SK-N-SH (cell line): ENCODE data around the gene PRR15L. TPM values are rescaled to one million over a fixed set of nuclear protein-coding genes. Genes with fewer than 3 reads are reported as not detected.

Experiments used
- CTCF ChIA-PET: fragments of 300-600, 350-600 bp; formaldehyde crosslinking; extraction: SDS; loops from one replicate; lab custom pipeline; 2021; lab: Yijun Ruan, JAX
- POLR2A ChIA-PET: fragments of 350-600 bp; sonication (Branson Sonifier 250); formaldehyde crosslinking; extraction: SDS; loops from one replicate; lab custom pipeline; 2020; ENCODE audit warnings: antibody characterized with exemption, inconsistent platforms; lab: Yijun Ruan, JAX
- DNase-seq: peaks from one replicate; pipeline ENCODE4 v3.0.0; 2012
- H2AFZ ChIP-seq: fragments of 200-600 bp; sonication (generic); 2 replicates; pipeline ENCODE4 v1.8.1; 2016; ENCODE audit warnings: antibody characterized with exemption, mild to moderate bottlenecking, low read depth
- H3F3A ChIP-seq: fragments of 200-600 bp; sonication (generic); replicated peaks from 2 replicates; pipeline ENCODE3; 2016; ENCODE audit warnings: antibody characterized with exemption, mild to moderate bottlenecking; ENCODE audit not compliant: insufficient read depth
- H3K27ac ChIP-seq, 2 experiments: fragments of 200-500 bp in 1 of 2; fragments of 200-600 bp in 1 of 2; sonication (Bioruptor generic) in 1 of 2; sonication (generic), shearing (Covaris generic) in 1 of 2; 2 replicates each; pipeline versions ENCODE4 v1.5.1 to v1.6.1; 2014 to 2016; ENCODE audit warnings: low read depth in 2 of 2, inconsistent platforms in 1 of 2, low read length in 1 of 2, mild to moderate bottlenecking in 1 of 2, mixed read lengths in 1 of 2
- H3K27me3 ChIP-seq: fragments of 200-600 bp; sonication (generic), shearing (Covaris generic); 2 replicates; pipeline ENCODE4 v1.6.1; 2016; ENCODE audit warnings: mixed run types; ENCODE audit not compliant: insufficient read depth
- H3K36me3 ChIP-seq, 2 experiments: fragments of 200-500 bp in 1 of 2; fragments of 200-600 bp in 1 of 2; sonication (Bioruptor generic) in 1 of 2; sonication (generic) in 1 of 2; replicated peaks in 1 of 2; 2 replicates each; pipeline versions ENCODE3 to v1.5.1; 2014 to 2016; ENCODE audit warnings: low read length in 1 of 2, mild to moderate bottlenecking in 1 of 2; ENCODE audit not compliant: insufficient read depth in 2 of 2, control insufficient read depth in 1 of 2
- H3K4me1 ChIP-seq, 2 experiments: fragments of 200-500 bp in 1 of 2; fragments of 200-600 bp in 1 of 2; sonication (Bioruptor generic) in 1 of 2; sonication (generic), shearing (Covaris generic) in 1 of 2; 2 replicates each; pipeline versions ENCODE4 v1.5.1 to v1.6.1; 2014 to 2016; ENCODE audit warnings: low read depth in 1 of 2, low read length in 1 of 2, mixed run types in 1 of 2; ENCODE audit not compliant: insufficient read depth in 2 of 2, control insufficient read depth in 1 of 2
- H3K4me2 ChIP-seq: fragments of 200-600 bp; sonication (generic), shearing (Covaris generic); 2 replicates; pipeline ENCODE4 v1.6.1; 2017; ENCODE audit warnings: mixed run types
- H3K4me3 ChIP-seq, 2 experiments: fragments of 200-500 bp in 1 of 2; fragments of 200-600 bp in 1 of 2; sonication (Bioruptor generic) in 1 of 2; sonication (generic), shearing (Covaris generic) in 1 of 2; 2 replicates each; pipeline versions ENCODE4 v1.5.1 to v1.8.1; 2014 to 2016; ENCODE audit warnings: low read depth in 2 of 2, inconsistent platforms in 1 of 2, low read length in 1 of 2, mild to moderate bottlenecking in 1 of 2, mixed read lengths in 1 of 2, moderate library complexity in 1 of 2
- H3K79me2 ChIP-seq: fragments of 200-600 bp; sonication (generic); 2 replicates; pipeline ENCODE4 v1.8.1; 2017; ENCODE audit warnings: mild to moderate bottlenecking; ENCODE audit not compliant: insufficient read depth
- H3K9ac ChIP-seq: fragments of 200-600 bp; sonication (generic); 2 replicates; pipeline ENCODE4 v1.6.1; 2017; ENCODE audit warnings: mixed run types
- H3K9me2 ChIP-seq: fragments of 200-600 bp; sonication (generic); 2 replicates; pipeline ENCODE4 v1.6.1; 2017; ENCODE audit warnings: mixed run types
- H3K9me3 ChIP-seq: fragments of 200-600 bp; sonication (generic); 2 replicates; pipeline ENCODE4 v1.6.1; 2017; ENCODE audit warnings: mixed run types, mild to moderate bottlenecking, moderate library complexity
- H4K20me1 ChIP-seq: fragments of 200-600 bp; sonication (generic); 2 replicates; pipeline ENCODE4 v1.6.1; 2017; ENCODE audit warnings: mild to moderate bottlenecking, mixed run types; ENCODE audit not compliant: insufficient read depth
- ELF1 ChIP-seq: IDR thresholded peaks from 2 replicates; pipeline ENCODE4 v1.4.0; 2012
- GABPA ChIP-seq: IDR thresholded peaks from 2 replicates; pipeline ENCODE4 v1.4.0; 2012; ENCODE audit warnings: low read depth, mild to moderate bottlenecking
- GATA2 ChIP-seq: sonication (generic); formaldehyde crosslinking; IDR thresholded peaks from 2 replicates; pipeline ENCODE4 v1.5.0; 2020; ENCODE audit warnings: mild to moderate bottlenecking, missing genetic modification reagents
- USF2 ChIP-seq: fragments of 150-350 bp; IDR thresholded peaks from 2 replicates; pipeline ENCODE4 v1.6.1; 2017; ENCODE audit warnings: antibody characterized with exemption, low read length, low read depth, borderline replicate concordance
- YY1 ChIP-seq: IDR thresholded peaks from 2 replicates; pipeline ENCODE4 v1.4.0; 2012; ENCODE audit warnings: low read depth, mild to moderate bottlenecking
- WGBS: methylation state at CpG from one replicate; pipeline ENCODE4 v1.1.6; 2017; ENCODE audit warnings: low lambda C conversion rate; 5-methylcytosine and 5-hydroxymethylcytosine counted together
- polyA plus RNA-seq, 3 experiments: library from polyadenylated mRNA; depleted of rRNA; stranded (reverse); fragments of >200 nt; gene quantifications; 2 replicates each; pipeline ENCODE4 v1.2.3, GENCODE V29; 2012
- TF ChIP-seq, protein P1 (sequence below): IDR thresholded peaks from 2 replicates; pipeline ENCODE4 v1.4.0; 2012; ENCODE audit warnings: low read depth, borderline replicate concordance

Gene PRR15L
- polyA plus RNA-seq, 1 of the 3 experiments (the other 2 are of a cell fraction) = not detected

- TF ChIP-seq, protein P1, sequence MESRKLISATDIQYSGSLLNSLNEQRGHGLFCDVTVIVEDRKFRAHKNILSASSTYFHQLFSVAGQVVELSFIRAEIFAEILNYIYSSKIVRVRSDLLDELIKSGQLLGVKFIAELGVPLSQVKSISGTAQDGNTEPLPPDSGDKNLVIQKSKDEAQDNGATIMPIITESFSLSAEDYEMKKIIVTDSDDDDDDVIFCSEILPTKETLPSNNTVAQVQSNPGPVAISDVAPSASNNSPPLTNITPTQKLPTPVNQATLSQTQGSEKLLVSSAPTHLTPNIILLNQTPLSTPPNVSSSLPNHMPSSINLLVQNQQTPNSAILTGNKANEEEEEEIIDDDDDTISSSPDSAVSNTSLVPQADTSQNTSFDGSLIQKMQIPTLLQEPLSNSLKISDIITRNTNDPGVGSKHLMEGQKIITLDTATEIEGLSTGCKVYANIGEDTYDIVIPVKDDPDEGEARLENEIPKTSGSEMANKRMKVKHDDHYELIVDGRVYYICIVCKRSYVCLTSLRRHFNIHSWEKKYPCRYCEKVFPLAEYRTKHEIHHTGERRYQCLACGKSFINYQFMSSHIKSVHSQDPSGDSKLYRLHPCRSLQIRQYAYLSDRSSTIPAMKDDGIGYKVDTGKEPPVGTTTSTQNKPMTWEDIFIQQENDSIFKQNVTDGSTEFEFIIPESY = no peak
Measured at GRCh38 chr17:47946929-47947397, 10.7 kb downstream of the PRR15L start (continued).

DNA sequence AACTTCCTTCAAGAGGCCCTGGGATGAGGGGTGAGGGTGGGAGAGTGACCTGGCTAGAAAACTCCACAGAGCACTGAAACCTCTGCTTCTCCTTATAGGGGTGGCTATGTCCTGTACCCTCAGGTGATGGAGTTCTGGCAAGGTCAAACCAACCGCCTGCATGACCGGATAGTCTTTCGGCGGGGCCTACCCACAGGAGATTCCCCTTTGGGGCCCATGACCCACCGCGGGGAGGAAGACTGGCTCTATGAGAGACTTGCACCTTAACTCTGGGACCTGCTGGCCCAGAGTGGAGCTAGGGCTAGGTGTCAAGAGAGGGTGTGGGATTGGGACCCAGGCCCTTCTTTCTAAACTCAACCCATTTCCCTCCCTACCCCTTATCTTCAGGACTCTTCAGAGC, 11.2 kb downstream of the PRR15L start:
- no peak for DNase-seq
- Histone ChIP-seq H3K4me1 (peaks cover 11 to 16% of the 10 kb centered on the region in 2 experiments), H3K9ac (no peak overlapping the region), H3K9me3 (no peaks in the 10 kb centered on the region), H3K9me2 (no peaks in the 10 kb centered on the region), H3K27ac (no peak overlapping the region), H3K27me3 (no peaks in the 10 kb centered on the region), H3K79me2 (peaks cover 13% of the 10 kb centered on the region; the same call in 1 of the 2 replicates), H3K4me3 (no peak overlapping the region; a peak in 1 of 4 replicates), H4K20me1 (no peaks in the 10 kb centered on the region), H3K4me2 (no peak overlapping the region), H3F3A (peaks cover 14% of the 10 kb centered on the region), H2AFZ (no peak overlapping the region), H3K36me3 (peaks cover 3 to 34% of the 10 kb centered on the region in 2 experiments)
- CTCF ChIA-PET = interaction anchor here (0.7 to 41.6 kb wide), 32 partner anchors 8 to 1488 kb away, joined by 3 to 1216 read pairs (median 4); partner anchors contain the start of genes CDK5RAP3, LRRC46, MRPL10 and PNPO
- 96% methylated on average over 5 of the region's 6 CpGs for WGBS
- no peak for TF ChIP-seq GATA2 (CRISPR knock-in tag)
- no peak for TF ChIP-seq YY1
- POLR2A ChIA-PET = interaction anchor here (0.5 to 1.8 kb wide), 2 partner anchors 9 to 24 kb away, joined by 3 to 8 read pairs; partner anchors contain the start of gene CDK5RAP3

- 97% methylated on average over 10 of the region's 10 CpGs for whole genome bisulfite sequencing
- no peak overlapping the region for H3K9ac ChIP-seq
- TF ChIP-seq USF2 (no peak), GABPA (no peak), ELF1 (no peak)
- POLR2A ChIA-PET = interaction anchor here (1.8 kb wide), 1 partner anchor 25 kb away, joined by 8 read pairs; the partner anchor contains the start of gene CDK5RAP3
- no peak overlapping the region for H3K27ac ChIP-seq
- H3K79me2 ChIP-seq = peaks cover 13% of the 10 kb centered on the region; the same call in 1 of the 2 replicates
- H3K9me2 ChIP-seq = no peaks in the 10 kb centered on the region
- no peaks in the 10 kb centered on the region for H3K9me3 ChIP-seq
- H3K4me2 ChIP-seq = no peak overlapping the region
- no peak overlapping the region for H3K4me3 ChIP-seq
- no peak overlapping the region for H2AFZ ChIP-seq
- H3K4me1 ChIP-seq = peaks cover 11 to 20% of the 10 kb centered on the region in 2 experiments
- H4K20me1 ChIP-seq = no peaks in the 10 kb centered on the region
- H3F3A ChIP-seq = peaks cover 14% of the 10 kb centered on the region
- H3K27me3 ChIP-seq = no peaks in the 10 kb centered on the region
- peaks cover 3 to 34% of the 10 kb centered on the region in 2 experiments for H3K36me3 ChIP-seq
- no peak for DNase-seq
- CTCF ChIA-PET = interaction anchor here (0.7 to 41.6 kb wide), 24 partner anchors 8 to 965 kb away, joined by 3 to 1216 read pairs (median 4); partner anchors contain the start of genes CDK5RAP3, LRRC46, MRPL10 and PNPO
Measured at GRCh38 chr17:47945529-47946508, 11.9 kb downstream of the PRR15L start.
